ENCODE results near the gene LYSMD2. TPM values are rescaled to one million over a fixed set of nuclear protein-coding genes. Genes with fewer than 3 reads are reported as not detected.

The LYSMD2 gene
- polyA plus RNA-seq, 2 of the 4 experiments (the other 2 are of a cell fraction): 18.3 to 29.2 TPM

DNA sequence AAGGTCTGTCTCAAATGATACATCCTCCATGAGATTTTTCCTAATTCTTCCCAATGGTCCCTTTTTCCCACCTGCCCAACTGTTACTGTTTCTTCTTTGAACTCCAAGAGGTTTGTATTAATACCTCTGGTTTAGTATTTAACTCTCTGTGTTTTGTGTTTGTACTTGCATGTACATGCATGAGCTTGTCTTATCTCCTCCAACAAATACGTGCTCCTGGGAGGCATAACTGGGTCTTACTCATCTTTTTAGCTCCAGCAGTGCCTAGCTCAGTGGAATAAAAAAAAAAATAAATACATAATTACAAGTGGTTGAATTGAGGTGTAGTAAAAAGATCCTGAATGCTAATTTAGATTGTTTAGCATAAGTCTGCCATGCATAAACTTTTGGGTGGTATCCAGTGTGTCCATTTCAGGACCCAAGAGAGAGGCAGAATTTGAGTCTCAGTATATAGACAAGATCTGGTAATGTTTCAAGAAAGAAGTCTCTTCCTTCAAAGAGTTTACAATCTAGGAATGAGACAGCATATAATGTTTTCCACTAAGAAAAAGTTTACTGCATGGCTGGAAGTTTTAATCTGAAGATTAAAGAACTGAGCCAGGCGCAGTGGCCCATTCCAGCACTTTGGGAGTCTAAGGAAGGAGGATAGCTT, 1.7 kb upstream of the LYSMD2 start:
- 88% methylated on average over 2 of the region's 2 CpGs for WGBS (ENCODE audit: missing lambda C conversion rate)
- H3K4me3 ChIP-seq: no peak overlapping the region
- TF ChIP-seq USF2 (IDR thresholded peaks at IDR 0.05) (no peak), KDM1A (IDR thresholded peaks at IDR 0.05; ENCODE audit: low read depth) (no peak), NPAS2 (CRISPR knock-in tag; IDR thresholded peaks at IDR 0.05; ENCODE audit: borderline replicate concordance) (no peak), RNF2 (IDR thresholded peaks at IDR 0.05; ENCODE audit: borderline replicate concordance, low read depth) (no peak), MYC (IDR thresholded peaks at IDR 0.05; ENCODE audit: borderline replicate concordance, low read length) (no peak), BHLHE40 (IDR thresholded peaks at IDR 0.05; ENCODE audit: low read depth, low read length) (no peak), MAZ (IDR thresholded peaks at IDR 0.05; ENCODE audit: borderline replicate concordance, low read depth, low read length) (no peak), ZFP36 (IDR thresholded peaks at IDR 0.05; ENCODE audit: borderline replicate concordance, partially characterized antibody) (no peak), RARB (CRISPR knock-in tag; IDR thresholded peaks at IDR 0.05) (no peak), ZSCAN20 (CRISPR knock-in tag; IDR thresholded peaks at IDR 0.05) (no peak), CEBPB (IDR thresholded peaks at IDR 0.05) (no peak), KDM5A (IDR thresholded peaks at IDR 0.05) (no peak), RFX5 (IDR thresholded peaks at IDR 0.05) (no peak), FOSL2 (IDR thresholded peaks at IDR 0.05) (no peak), FOSL2 (CRISPR knock-in tag; IDR thresholded peaks at IDR 0.05) (no peak), HOXB5 (CRISPR knock-in tag; IDR thresholded peaks at IDR 0.05) (no peak), PHF8 (IDR thresholded peaks at IDR 0.05; ENCODE audit: borderline replicate concordance, low read depth) (no peak), SMC3 (IDR thresholded peaks at IDR 0.05) (no peak)
- TF ChIP-seq, protein P1, sequence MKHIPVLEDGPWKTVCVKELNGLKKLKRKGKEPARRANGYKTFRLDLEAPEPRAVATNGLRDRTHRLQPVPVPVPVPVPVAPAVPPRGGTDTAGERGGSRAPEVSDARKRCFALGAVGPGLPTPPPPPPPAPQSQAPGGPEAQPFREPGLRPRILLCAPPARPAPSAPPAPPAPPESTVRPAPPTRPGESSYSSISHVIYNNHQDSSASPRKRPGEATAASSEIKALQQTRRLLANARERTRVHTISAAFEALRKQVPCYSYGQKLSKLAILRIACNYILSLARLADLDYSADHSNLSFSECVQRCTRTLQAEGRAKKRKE (CRISPR knock-in tag; IDR thresholded peaks at IDR 0.05; ENCODE audit: low read depth): no peak
- peak; percentile 59 for FAIRE-seq
- H3K4me1 ChIP-seq: peaks cover 16% of the 10 kb centered on the region
- H3K9me3 ChIP-seq: no peaks in the 10 kb centered on the region
- DNase-seq (ENCODE audit: low read depth in 1 of 2, low spot score in 1 of 2): no peak
- no peak overlapping the region for H3K27ac ChIP-seq
- CTCF ChIA-PET: interaction anchor here (4.0 to 9.8 kb wide), 2 partner anchors 37 to 89 kb away, joined by 21 to 73 read pairs; no protein-coding TSS in a partner anchor
- no peak for ATAC-seq
- no peak overlapping the region for H3K4me2 ChIP-seq
- POLR2A ChIA-PET: no interaction called here

- no peak for FAIRE-seq
- 94% methylated on average over 2 of the region's 2 CpGs for WGBS (ENCODE audit: missing lambda C conversion rate)
- no peak for DNase-seq (ENCODE audit: low read depth in 1 of 2, low spot score in 1 of 2)
- ChIA-PET CTCF (interaction anchor here (1.2 to 9.8 kb wide), 3 partner anchors 37 to 119 kb away, joined by 4 to 73 read pairs (median 21); no protein-coding TSS in a partner anchor), POLR2A (interaction anchor here (0.7 to 2.2 kb wide), 3 partner anchors 12 to 815 kb away, joined by 4 to 17 read pairs (median 5); no protein-coding TSS in a partner anchor)
- TF ChIP-seq, protein P1 (CRISPR knock-in tag; IDR thresholded peaks at IDR 0.05; ENCODE audit: low read depth): no peak
- peak; percentile 57; the same call in 1 of the 2 replicates for TF ChIP-seq REST (IDR thresholded peaks at IDR 0.05)
- no peak overlapping the region for H3K4me3 ChIP-seq
- no peak for ATAC-seq
- peak overlapping the region in 1 of 2 experiments; percentile 91; a peak in 3 of 6 replicates for H3K27ac ChIP-seq
- H3K9me3 ChIP-seq: no peaks in the 10 kb centered on the region
- H3K4me2 ChIP-seq: peak overlapping the region; percentile 95
- peaks cover 16% of the 10 kb centered on the region for H3K4me1 ChIP-seq
Measured at GRCh38 chr15:51738553-51738952, 1.1 kb upstream of the LYSMD2 start.
